GM15510 (cell line): ENCODE results near the gene SPECC1L.

Experiments
- POLR2A ChIP-seq: IDR thresholded peaks from 3 replicates; pipeline ENCODE4 v1.6.1; 2011; ENCODE audit warnings: borderline replicate concordance; ENCODE audit not compliant: insufficient read length; ENCODE audit errors: extremely low read depth

Gene SPECC1L

DNA sequence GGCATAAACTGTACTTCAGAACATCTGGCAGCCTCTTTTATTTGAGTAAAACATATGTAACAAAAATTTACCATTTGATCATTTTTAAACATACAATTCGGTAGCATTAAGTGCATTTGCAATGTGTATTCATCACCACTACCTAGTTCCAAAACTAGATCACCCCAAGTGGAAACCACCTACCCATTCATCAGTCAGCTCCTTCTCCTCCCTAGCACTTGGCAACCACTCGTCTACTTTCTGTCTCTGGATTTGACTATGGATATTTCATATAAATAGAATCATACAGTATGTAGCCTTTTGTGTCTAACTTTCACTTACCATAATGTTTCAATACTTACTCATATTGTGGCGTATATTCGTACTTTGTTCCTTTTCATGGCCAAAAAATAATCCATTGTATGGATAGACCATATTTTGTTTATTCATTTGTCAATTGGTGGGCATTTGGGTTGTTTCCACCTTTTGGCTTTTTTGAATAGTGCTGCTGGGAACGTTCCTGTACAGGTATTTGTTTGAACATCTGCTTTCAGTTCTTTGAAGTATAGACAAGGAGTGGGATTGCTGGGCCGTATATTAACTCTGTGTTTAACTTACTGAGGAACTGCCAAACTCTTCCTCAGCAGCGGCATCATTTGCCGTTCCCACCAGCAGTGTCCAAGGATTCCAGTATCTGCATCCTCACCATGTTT lies 129.5 kb downstream of the SPECC1L start:
- no peak for TF ChIP-seq POLR2A

DNA sequence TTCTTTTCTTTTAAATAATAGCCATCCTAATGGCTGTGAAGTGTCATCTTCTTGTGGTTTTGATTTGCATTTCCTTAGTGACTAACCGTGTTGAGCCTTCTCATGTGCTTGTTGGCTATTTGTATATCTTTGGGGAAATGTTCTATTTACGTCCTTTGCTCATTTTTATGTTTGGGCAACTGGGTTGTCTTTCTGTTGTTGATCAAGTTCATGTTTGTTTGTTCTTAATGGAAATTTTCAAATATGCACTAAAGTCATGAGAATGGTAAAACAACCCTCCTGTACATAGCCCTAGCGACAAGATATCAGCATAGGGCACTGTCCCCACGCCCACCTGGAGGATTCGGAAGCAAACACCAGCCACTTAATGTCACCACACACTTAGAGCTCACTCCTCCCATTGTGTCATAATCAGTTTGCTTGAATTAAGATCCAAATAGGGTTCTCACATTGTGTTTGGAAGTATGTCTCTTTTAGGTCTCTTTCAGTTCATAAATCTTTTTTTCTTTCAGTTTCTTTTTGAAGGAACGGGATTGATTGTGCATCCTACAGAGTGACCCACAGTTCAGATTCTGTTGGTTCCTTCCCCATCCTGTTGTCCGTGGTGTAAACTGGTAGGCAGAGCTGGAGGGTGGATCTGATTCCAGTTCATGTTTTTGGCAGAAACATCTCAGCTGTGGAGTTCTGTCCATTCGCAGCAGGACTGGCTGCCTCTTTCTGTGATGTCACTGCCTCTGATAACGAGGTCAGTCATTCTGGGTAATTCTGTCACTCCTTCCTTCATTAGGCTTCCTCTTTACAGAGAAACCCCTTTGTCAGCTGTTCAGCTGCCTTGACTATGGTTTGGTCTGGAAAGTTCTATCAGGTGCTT lies 130.3 kb downstream of the SPECC1L start:
- TF ChIP-seq POLR2A: no peak

DNA sequence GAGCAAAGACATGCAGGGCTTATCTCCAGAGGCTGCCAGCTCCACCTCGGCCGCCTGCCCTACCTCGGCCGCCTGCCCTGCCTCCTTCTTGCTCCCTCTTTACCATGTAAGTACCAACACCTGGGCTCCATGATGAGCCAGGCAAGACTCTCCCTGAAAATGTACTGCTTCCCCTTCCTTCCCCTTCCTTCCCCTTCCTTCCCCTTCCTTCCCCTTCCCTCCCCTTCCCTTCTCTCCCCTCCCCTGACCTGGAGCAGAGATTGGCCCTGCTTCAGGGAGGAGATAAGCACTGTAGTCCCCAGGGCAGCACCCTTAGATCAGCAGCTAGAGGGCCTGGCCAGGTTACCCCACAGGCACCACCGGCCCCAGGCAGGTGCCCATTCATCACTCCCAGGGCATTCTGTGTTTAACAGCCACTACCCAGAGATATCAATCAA lies 131.3 kb downstream of the SPECC1L start:
- TF ChIP-seq POLR2A: no peak

DNA sequence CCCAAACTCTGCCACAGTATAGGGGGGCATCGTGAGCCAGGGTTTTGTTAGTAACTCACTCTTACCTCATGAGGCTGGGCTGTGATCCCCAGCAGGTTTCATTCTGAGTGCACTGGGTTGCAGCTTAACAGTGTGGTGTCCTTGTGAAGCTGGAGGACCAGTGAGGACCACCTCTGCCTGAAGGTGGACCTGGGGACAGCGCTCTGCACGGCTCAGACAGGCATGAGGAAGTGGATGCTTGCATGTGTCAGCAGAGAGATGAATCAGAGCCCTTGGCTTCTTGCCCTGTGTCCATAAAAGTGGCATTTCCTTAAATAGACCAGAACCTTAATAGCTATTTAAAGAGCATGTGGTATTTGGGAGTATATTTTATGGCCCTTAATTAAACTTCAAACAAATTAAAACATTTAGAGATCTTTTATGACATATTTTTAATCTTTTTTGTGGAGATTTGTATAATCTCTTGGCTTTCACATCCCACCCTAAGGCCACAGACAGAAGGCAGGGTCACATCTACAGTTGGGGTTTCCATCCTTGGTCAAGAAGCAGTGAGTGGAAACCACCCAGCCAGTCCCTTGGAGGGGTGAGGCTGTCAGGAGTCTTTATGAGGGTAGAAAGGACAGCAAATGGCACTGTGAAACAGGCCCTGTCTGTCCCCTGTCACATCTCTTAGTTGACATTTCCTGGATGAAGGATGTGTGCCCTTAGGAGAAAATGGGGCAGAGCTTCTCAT lies 132.0 kb downstream of the SPECC1L start:
- no peak for TF ChIP-seq POLR2A

DNA sequence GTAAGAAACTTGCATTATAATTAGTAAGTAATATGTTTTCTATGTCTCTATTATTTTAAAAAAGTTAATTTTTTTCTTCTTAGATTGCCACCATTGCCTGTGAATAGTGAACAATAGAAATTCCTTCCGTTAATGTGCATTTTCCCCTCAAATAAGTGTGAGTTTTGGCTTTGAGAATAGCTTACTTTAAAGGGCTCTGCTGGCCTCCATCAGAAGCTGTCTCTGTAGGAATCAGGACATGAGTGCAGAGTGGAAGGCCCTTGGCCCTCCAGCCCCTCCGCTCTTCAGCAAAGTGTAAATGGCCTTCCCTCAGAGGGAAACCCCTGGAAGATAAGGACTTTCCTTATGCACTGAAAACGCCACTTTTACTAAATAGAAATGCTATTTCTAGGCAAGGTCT lies 132.7 kb downstream of the SPECC1L start:
- TF ChIP-seq POLR2A: no peak

DNA sequence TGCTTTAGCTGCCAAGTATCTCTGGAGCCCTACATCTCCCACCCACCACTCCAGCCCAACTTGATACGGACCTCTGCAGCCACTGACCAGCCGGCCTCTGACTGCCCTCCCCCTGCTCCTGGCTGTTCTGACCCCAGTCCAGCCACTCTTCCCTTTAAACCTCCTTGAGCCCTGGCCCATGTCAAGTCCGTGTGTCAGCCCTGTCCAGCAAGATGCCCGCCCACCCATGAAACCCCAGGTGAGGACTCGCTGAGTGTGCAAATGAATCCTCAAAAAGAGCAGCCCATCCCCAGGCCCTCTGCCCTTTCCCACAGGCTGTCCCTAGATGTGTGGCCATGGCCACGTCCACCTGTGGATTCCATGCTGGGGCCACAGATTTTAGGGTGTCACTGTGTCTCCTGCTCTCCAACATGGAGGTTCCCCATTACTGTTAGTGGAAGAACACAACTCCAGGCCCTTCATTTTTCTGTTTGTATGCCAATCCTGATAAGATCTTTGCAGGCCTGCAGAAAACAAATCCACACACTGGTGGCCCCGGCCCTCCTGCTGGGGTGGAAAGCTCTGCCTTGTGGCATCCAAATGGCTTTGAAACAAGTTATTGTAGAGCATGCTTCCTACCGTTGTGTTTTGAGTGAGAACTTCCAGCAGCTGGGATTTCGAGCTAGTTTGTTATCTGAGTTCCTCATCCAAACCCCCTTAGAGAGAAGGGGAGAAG lies 134.1 kb downstream of the SPECC1L start:
- no peak for TF ChIP-seq POLR2A

DNA sequence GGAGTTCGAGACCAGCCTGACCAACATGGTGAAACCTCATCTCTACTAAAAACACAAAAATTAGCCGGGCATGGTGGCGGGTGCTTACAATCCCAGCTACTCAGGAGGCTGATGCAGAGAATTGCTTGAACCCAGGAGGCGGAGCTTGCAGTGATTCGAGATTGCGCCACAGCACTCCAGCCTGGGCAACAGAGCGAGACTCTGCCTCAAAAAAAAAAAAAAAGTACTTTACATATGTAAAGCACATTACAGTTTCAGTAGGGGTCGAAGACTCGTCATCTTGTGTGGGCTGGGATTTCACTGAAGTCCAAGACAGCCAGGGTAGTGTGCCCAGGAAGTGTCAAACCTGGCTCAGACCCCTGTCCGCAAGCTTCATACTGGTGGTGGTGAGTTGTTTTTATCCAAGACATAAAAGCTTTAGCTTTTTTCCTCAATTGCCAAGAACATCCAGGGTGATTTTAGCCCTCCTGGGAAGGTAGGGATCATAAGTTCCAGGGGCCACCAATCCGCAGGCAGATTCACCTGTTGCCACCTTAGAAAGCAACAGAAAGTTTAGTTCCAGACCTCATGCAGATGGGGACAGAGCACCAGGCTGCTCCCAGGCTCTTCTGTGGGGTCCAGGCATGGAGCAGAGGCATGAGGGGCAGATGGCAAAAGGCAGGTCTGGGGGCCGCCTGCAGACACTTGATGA lies 135.1 kb downstream of the SPECC1L start:
- TF ChIP-seq POLR2A: no peak

DNA sequence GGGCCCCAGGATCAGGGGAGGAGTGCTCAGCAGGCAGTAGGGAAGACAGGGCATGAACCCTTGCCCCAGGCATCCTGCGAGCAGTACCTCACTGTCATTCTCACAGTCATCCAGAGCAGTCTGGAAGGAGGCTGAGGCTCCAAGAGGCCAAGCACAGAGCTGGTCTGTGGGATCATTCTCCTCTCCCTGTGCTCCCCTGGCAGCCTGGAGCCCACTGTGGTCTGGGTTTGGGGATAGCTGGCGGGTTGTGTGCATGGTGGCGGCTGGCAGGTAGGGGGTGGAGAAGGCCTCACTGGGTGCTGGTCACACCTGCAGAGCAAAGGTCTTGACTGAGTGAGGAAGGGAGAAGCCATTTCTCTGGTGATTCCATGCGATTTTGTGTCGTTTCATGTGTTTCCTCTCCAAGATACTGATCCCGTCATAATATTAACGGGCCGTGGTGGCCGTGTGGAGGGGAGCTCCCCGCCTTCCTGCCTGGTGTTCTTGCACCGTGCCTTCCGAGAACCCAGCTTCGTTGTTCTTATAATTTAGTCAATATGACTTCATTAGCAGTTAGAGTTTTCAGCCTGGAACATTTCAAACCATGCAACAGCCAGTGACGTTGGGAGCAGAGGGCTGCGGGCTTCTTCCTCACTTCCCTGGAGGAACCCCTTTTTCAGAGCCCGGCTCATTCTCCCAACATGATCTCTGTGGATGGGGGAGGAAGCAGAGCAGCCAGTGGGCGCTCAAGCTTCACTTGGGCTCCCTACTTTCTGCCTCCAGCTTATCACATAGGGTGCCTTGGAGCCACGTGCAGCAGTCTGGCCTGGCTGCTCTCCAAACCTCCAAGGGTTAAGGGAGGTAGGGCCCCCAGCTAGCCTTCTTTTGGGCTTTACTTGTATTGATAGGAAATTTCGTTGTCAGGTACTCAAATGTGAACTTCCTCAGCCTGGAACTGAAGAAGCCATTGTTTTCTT lies 136.0 kb downstream of the SPECC1L start:
- no peak for TF ChIP-seq POLR2A

DNA sequence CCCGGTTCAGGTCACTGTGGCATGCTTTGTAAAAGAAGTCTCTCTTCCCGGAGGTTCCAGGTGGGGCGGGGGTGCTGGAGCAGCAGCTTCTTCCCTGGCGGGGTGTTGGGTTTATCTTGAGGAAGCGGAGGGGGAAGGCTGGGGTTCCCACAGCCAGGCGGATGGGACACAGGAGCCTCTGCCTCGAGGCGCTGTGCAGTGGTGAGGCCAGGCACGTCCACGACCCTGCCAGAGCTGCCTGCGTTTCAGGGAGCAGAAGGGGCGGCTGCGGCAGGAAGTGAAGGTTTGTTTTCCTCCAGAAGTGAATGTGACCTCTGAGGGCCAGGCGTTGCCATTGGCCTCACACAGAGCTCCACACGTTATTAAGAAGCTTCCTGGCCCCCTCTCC lies 136.6 kb downstream of the SPECC1L start:
- TF ChIP-seq POLR2A: no peak

DNA sequence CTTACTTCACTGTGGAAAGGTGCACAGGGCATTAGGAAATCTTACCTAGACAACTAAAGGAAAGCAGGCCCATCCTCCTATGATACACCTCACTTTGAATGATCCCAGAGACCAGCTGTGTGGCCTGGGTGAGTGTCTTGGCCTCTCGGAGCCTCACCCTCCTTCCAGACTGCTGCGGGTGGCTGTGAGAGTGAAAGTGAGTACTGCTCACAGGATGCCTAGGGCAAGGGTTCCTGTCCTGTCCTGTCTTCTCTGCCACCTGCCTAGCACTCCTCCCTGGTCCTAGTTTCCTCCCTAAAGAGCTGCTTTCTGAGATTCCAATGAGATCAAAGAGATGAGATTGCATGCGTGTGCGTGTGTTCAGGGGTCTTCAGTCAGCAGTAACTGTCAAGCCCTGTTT lies 137.3 kb downstream of the SPECC1L start:
- TF ChIP-seq POLR2A: no peak

DNA sequence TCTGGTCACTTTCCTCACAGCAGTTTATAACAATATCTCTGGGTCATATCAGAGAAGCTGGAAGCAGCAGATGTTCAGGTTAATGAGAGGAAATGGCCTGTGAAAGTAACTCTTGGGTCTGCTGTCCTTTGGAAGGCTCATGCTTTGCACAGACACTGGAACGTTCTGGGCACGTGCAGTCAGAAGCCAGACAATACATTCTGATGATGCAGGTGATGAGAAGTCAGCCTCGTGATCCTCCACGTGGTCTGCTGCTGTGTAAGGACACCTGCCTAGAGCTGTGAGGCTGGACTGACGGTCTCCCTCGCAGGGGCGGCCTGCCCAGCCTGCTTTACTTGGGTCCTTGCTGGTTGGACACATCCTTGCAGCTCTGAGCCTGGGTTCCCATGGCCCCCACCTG lies 138.0 kb downstream of the SPECC1L start:
- no peak for TF ChIP-seq POLR2A

DNA sequence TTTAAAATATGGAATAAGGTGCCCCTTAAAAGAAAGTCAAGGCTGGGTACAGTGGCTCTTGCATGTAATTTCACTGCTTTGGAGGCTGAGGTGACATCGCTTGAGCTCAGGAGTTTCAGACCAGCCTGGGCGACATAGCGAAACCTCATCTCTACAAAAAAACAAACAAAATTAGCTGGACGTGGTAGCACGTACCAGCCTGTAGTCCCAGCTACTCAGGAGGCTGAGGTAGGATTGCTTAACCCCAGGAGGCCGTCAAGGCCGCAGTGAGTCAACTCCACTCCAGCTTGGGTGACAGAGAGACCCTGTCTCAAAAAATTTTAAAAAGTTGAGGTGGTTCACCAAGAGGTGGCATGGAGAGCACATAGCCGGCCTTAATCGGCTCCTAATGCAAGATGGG lies 139.1 kb downstream of the SPECC1L start:
- TF ChIP-seq POLR2A: no peak

DNA sequence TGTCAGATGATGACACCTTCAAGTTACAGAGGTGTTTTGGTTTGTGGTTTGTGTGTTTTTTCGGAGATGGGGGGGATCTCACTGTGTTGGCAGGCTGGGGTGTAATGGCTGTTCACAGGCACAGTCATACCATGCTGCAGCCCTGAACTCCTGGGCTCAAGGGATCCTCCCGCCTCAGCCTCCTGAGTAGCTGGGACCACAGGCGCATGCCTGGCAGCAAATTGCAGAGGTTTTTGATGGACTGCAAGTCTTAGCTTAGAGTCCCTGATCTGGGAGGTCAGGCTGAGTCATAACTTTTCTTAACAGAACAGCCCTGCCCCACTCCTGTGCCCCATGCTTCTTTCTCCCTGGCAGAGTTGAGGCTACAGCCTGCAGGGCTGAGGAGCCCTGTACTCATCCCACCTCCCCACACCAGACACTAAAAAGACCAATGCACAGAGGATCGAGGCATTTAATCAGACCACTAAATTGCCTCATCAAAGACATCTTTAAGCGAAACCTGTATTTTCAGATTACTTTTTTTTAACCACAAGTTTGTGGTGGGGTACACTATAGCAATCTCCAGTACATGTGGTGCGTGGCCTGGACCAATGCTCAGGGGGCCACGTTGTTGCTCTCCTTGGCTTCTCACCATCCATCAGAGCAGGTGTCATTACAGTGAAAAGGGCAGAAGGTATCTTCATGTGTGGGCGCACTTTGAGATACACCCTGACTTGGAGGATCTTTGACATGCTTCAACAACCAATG lies 139.7 kb downstream of the SPECC1L start:
- no peak for TF ChIP-seq POLR2A
